Activated CD4-positive, alpha-beta T cell treated with anti-CD3 and anti-CD28 coated beads, Interleukin-2, Interleukin-4, amounts not matched to agents 100 ng/mL and 50 ng/mL, durations not matched to agents 16 hours and 8 hours (primary cell): ENCODE measurements around the gene DRC7.
"Not testable (repeated sequence)": the region's sequence is repeated elsewhere in the genome, so short reads cannot be mapped to it uniquely, and the experiment has no call there.

Experiments
- DNase-seq: peaks from one replicate; pipeline ENCODE4 v3.0.0-alpha.2; 2020; ENCODE audit warnings: low spot score

Gene DRC7

GRCh38 chr16:57734925-57735754 lies 40.5 kb downstream of the DRC7 start:
- DNase-seq, result peak; percentile 99

GRCh38 chr16:57735755-57736418 lies 41.3 kb downstream of the DRC7 start, which contains the start of gene KATNB1:
TSS of gene KATNB1 (plus strand) at chr16:57735770. CDS start at chr16:57737244, 1,474 bp downstream.
- DNase-seq, result no peak

GRCh38 chr16:57736419-57737351 lies 42.1 kb downstream of the DRC7 start:
- DNase-seq, result peak; percentile 49

- no peak for DNase-seq
These were observed 44.2 kb downstream of the DRC7 start for GRCh38 chr16:57738844-57739243.

- no peak for DNase-seq
These were observed 45.3 kb downstream of the DRC7 start for GRCh38 chr16:57739756-57740422.

GRCh38 chr16:57740423-57741071 lies 45.9 kb downstream of the DRC7 start:
- DNase-seq, result no peak

- no peak for DNase-seq
These were observed 47.1 kb downstream of the DRC7 start for GRCh38 chr16:57741660-57742191.

GRCh38 chr16:57742543-57742942 lies 47.9 kb downstream of the DRC7 start:
- no peak for DNase-seq

GRCh38 chr16:57743458-57743857 lies 48.9 kb downstream of the DRC7 start:
- no peak for DNase-seq

GRCh38 chr16:57743886-57744641 lies 49.5 kb downstream of the DRC7 start:
- no peak for DNase-seq

- no peak for DNase-seq
These were observed 50.0 kb downstream of the DRC7 start for GRCh38 chr16:57744642-57744903.

GRCh38 chr16:57745768-57746167 lies 51.2 kb downstream of the DRC7 start:
- DNase-seq, result no peak

- DNase-seq, result not testable (repeated sequence)
These were observed 51.7 kb downstream of the DRC7 start for GRCh38 chr16:57746316-57746715.

- no peak for DNase-seq
These were observed 52.5 kb downstream of the DRC7 start for GRCh38 chr16:57747091-57747490.

GRCh38 chr16:57747496-57747895 lies 52.9 kb downstream of the DRC7 start:
- DNase-seq, result no peak

- DNase-seq, result no peak
These were observed 53.4 kb downstream of the DRC7 start for GRCh38 chr16:57747996-57748395.

GRCh38 chr16:57748596-57748995 lies 54.0 kb downstream of the DRC7 start:
- DNase-seq, result no peak

GRCh38 chr16:57749101-57749692 lies 54.6 kb downstream of the DRC7 start:
- no peak for DNase-seq

GRCh38 chr16:57749856-57750452 lies 55.3 kb downstream of the DRC7 start:
- DNase-seq, result no peak
